Measurements from ENCODE around the gene CASP10. TPM values are rescaled to one million over a fixed set of nuclear protein-coding genes. Genes with fewer than 3 reads are reported as not detected.

The CASP10 gene
- total and polyA plus RNA-seq, 2 of the 4 experiments (the other 2 are of a cell fraction), result 0.12 to 0.90 TPM

DNA sequence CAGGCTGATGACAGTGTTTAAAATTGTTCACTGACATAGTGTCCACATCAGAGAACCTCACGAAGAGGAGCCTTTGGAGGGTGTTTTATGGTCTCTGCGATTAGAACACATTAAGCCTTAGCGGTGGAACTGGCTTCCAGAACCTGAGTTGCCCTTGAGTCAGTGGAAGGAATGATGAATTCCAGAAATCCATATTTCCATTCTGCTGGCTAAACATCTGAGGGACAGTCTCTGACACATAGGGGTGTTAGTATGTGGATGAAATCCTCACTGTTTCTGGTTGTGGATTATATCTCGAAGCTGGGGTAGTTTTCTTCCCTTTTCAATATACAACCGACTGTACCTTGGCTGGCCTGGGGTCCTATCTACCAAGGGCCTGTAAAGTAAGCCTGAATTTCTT lies 4.0 kb downstream of the CASP10 start:
- ATAC-seq (ENCODE audit: low read depth), result no peak
- Histone ChIP-seq H3K4me2 (ENCODE audit: low read depth, low read length) (no peak overlapping the region), H3K27ac (ENCODE audit: insufficient read depth, low read length) (no peak overlapping the region), H3K4ac (ENCODE audit: low read depth, low read length) (no peak overlapping the region), H2BK15ac (ENCODE audit: low read depth, low read length) (no peak overlapping the region), H3K18ac (ENCODE audit: low read depth, low read length) (no peak overlapping the region), H3K79me1 (ENCODE audit: low read depth in 1 of 2, low read length in 2 of 2) (no peaks in the 10 kb centered on the region), H2BK20ac (ENCODE audit: low read depth, low read length) (no peak overlapping the region), H2BK5ac (ENCODE audit: low read depth, low read length, poor library complexity, severe bottlenecking) (no peak overlapping the region), H3K36me3 (ENCODE audit: control insufficient read depth, insufficient read depth, low read length) (no peaks in the 10 kb centered on the region), H3K9ac (ENCODE audit: low read depth, low read length) (no peak overlapping the region), H3K56ac (ENCODE audit: extremely low read depth, insufficient read depth, low read length) (no peak overlapping the region), H2AK9ac (replicated peaks; ENCODE audit: low read depth, low read length, poor library complexity) (no peak overlapping the region), H2AK5ac (ENCODE audit: low read depth, low read length) (no peak overlapping the region), H3K9me1 (ENCODE audit: insufficient read depth, low read length) (no peaks in the 10 kb centered on the region), H4K5ac (ENCODE audit: low read depth, low read length) (no peak overlapping the region), H4K20me1 (ENCODE audit: insufficient read depth, low read length) (no peaks in the 10 kb centered on the region), H2BK120ac (ENCODE audit: low read depth, low read length) (no peak overlapping the region), H3K14ac (replicated peaks; ENCODE audit: low read depth, low read length) (no peak overlapping the region), H3K4me1 (ENCODE audit: control insufficient read depth, insufficient read depth, low read length) (peaks cover 2% of the 10 kb centered on the region; the same call in 1 of the 2 replicates), H3K23ac (ENCODE audit: low read depth, low read length) (no peak overlapping the region), H3K4me3 (ENCODE audit: insufficient read depth, low read depth, low read length) (no peak overlapping the region), H2AFZ (replicated peaks; ENCODE audit: low read length, poor library complexity) (no peak overlapping the region), H4K8ac (ENCODE audit: low read depth in 2 of 2, low read length in 2 of 2) (no peak overlapping the region), H3K9me3 (ENCODE audit: control insufficient read depth, insufficient read depth, low read length) (peaks cover 2% of the 10 kb centered on the region; the same call in 1 of the 2 replicates), H4K91ac (ENCODE audit: insufficient read depth, low read depth, low read length) (no peak overlapping the region), H3K27me3 (ENCODE audit: control insufficient read depth, insufficient read depth, low read length) (peaks cover 3% of the 10 kb centered on the region)
- TF ChIP-seq POLR2A (IDR thresholded peaks at IDR 0.05; ENCODE audit: low read depth, low read length) (no peak), CHD1 (IDR thresholded peaks at IDR 0.05; ENCODE audit: low read depth, low read length) (no peak), RAD21 (IDR thresholded peaks at IDR 0.05; ENCODE audit: low read length) (no peak), FOS (IDR thresholded peaks at IDR 0.05; ENCODE audit: low read depth, low read length) (no peak), MAFK (IDR thresholded peaks at IDR 0.05; ENCODE audit: low read depth, low read length) (no peak), CEBPB (IDR thresholded peaks at IDR 0.05; ENCODE audit: low read depth, low read length) (no peak)
- CTCF ChIA-PET, result no interaction called here
- intact Hi-C loops (cut with micrococcal nuclease), result no loop called here
- in situ Hi-C loops (cut with MboI; ENCODE audit: low sequenced_read_pairs), result no loop called here
- DNase-seq, result no peak
- POLR2A ChIA-PET (ENCODE audit: unreplicated experiment), result no interaction called here
- dilution Hi-C loops (cut with HindIII; ENCODE audit: low sequenced_read_pairs, unreplicated experiment), result no loop called here
- no TSS peak for BruUV-seq (replicated peaks)
- 60% methylated on average over 1 of the region's 5 CpGs; no CpG with 5 or more reads in 1 of the 2 experiments for WGBS, 2 experiments (ENCODE audit: extremely low coverage in 2 of 2, insufficient read length in 1 of 2)

All from IMR-90 (cell line).